Caco-2 (cell line): ENCODE results near the gene ADD1. TPM values are rescaled to one million over a fixed set of nuclear protein-coding genes. Genes with fewer than 3 reads are reported as not detected.
A peak's percentile ranks its signal among the peaks of the same experiment; 100 is the strongest.

Experiments used
- Bru-seq: library from RNA; stranded (reverse); fragments of 400-500 nt; gene quantifications from one replicate; lab custom pipeline; 2021; lab: Mats Ljungman, UMichigan
- BruChase-seq, 2 experiments: library from RNA; stranded (reverse); fragments of 400-500 nt; gene quantifications; one replicate each; lab custom pipeline; 2021; lab: Mats Ljungman, UMichigan
- BruUV-seq: library from RNA; stranded (reverse); fragments of 400-500 nt; replicated peaks from 2 replicates; lab custom pipeline; 2021; lab: Mats Ljungman, UMichigan
- CTCF ChIA-PET: fragments of 300-600 bp; sonication (Branson Sonifier 250); formaldehyde crosslinking; loops from one replicate; lab custom pipeline; 2022; ENCODE audit warnings: antibody characterized with exemption; lab: Charles Lee
- POLR2A ChIA-PET: fragments of 300-600 bp; sonication (Branson Sonifier 250); formaldehyde crosslinking; loops from one replicate; lab custom pipeline; 2022; ENCODE audit warnings: antibody characterized with exemption; lab: Charles Lee
- DNase-seq, 2 experiments: peaks; one replicate each; pipeline versions ENCODE4 v3.0.0 to v3.0.0-alpha.2; 2020 to 2022
- H3K27me3 ChIP-seq: replicated peaks from 2 replicates; pipeline ENCODE4 v1.6.0; 2011; ENCODE audit warnings: low read length; ENCODE audit not compliant: control insufficient read depth, insufficient read depth
- H3K36me3 ChIP-seq: 2 replicates; pipeline ENCODE4 v1.5.1; 2011; ENCODE audit warnings: low read length; ENCODE audit not compliant: control insufficient read depth, insufficient read depth
- H3K4me1 ChIP-seq: fragments of 250-450 bp; sonication (Bioruptor Pico); 2 replicates; pipeline ENCODE4 v1.5.1; 2020; ENCODE audit warnings: mild to moderate bottlenecking
- H3K4me3 ChIP-seq: 2 replicates; pipeline ENCODE4 v1.5.1; 2011; ENCODE audit warnings: low read depth, mild to moderate bottlenecking, control low read depth, low read length
- H3K9me3 ChIP-seq: fragments of 250-450 bp; sonication (Bioruptor Pico); 2 replicates; pipeline ENCODE4 v1.5.1; 2020; ENCODE audit warnings: mild to moderate bottlenecking, moderate library complexity
- H3K27ac Mint-ChIP-seq: one replicate; pipeline ENCODE4 v1.8.0; 2022; ENCODE audit warnings: mixed read lengths; ENCODE audit not compliant: unreplicated experiment
- H3K27me3 Mint-ChIP-seq: one replicate; pipeline ENCODE4 v1.8.0; 2022; ENCODE audit warnings: mixed read lengths; ENCODE audit not compliant: insufficient read depth, unreplicated experiment
- H3K36me3 Mint-ChIP-seq: one replicate; pipeline ENCODE4 v1.8.0; 2022; ENCODE audit warnings: mild to moderate bottlenecking, mixed read lengths; ENCODE audit not compliant: insufficient read depth, unreplicated experiment
- H3K4me1 Mint-ChIP-seq: one replicate; pipeline ENCODE4 v1.8.0; 2022; ENCODE audit warnings: low read depth, mixed read lengths; ENCODE audit not compliant: unreplicated experiment
- H3K4me3 Mint-ChIP-seq: one replicate; pipeline ENCODE4 v1.8.0; 2022; ENCODE audit warnings: mild to moderate bottlenecking, moderate library complexity, mixed read lengths; ENCODE audit not compliant: unreplicated experiment
- H3K9me3 Mint-ChIP-seq: one replicate; pipeline ENCODE4 v1.8.0; 2022; ENCODE audit warnings: mixed read lengths; ENCODE audit not compliant: unreplicated experiment
- intact Hi-C: fragments of 100-400 bp; cut with micrococcal nuclease; formaldehyde crosslinking; loops from one replicate; pipeline ENCODE4 v1.10.0; 2022; ENCODE audit not compliant: unreplicated experiment
- long read RNA-seq: library from polyadenylated mRNA; stranded (forward); transcript quantifications from one replicate; pipeline ENCODE4 v2.0.0, GENCODE V29; 2022
- total RNA-seq: library from RNA; stranded (reverse); gene quantifications from 2 replicates; pipeline ENCODE4 v1.2.3, GENCODE V29; 2022
- TF ChIP-seq, protein P1 (sequence below), 2 experiments: fragments of 200-600 bp in 1 of 2; IDR thresholded peaks; 1 replicate in 1 of 2; 2 replicates in 1 of 2; pipeline versions ENCODE4 v1.5.1 to v1.8.0; 2011 to 2022; ENCODE audit warnings: antibody characterized with exemption in 1 of 2, control low read depth in 1 of 2, inconsistent platforms in 1 of 2, low read depth in 1 of 2, low read length in 1 of 2, mild to moderate bottlenecking in 1 of 2, moderate library complexity in 1 of 2; ENCODE audit not compliant: insufficient read depth in 1 of 2, severe bottlenecking in 1 of 2, unreplicated experiment in 1 of 2

ADD1 gene, protein sequence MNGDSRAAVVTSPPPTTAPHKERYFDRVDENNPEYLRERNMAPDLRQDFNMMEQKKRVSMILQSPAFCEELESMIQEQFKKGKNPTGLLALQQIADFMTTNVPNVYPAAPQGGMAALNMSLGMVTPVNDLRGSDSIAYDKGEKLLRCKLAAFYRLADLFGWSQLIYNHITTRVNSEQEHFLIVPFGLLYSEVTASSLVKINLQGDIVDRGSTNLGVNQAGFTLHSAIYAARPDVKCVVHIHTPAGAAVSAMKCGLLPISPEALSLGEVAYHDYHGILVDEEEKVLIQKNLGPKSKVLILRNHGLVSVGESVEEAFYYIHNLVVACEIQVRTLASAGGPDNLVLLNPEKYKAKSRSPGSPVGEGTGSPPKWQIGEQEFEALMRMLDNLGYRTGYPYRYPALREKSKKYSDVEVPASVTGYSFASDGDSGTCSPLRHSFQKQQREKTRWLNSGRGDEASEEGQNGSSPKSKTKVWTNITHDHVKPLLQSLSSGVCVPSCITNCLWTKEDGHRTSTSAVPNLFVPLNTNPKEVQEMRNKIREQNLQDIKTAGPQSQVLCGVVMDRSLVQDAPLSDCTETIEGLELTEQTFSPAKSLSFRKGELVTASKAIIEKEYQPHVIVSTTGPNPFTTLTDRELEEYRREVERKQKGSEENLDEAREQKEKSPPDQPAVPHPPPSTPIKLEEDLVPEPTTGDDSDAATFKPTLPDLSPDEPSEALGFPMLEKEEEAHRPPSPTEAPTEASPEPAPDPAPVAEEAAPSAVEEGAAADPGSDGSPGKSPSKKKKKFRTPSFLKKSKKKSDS
- total RNA-seq (222 and 242 TPM in 2 replicates), Bru-seq, nascent RNA (percentile 82 among the genes with signal in this experiment), BruChase-seq, experiment 1, labeled RNA remaining after a 2-hour chase (percentile 85 among the genes with signal in this experiment), BruChase-seq, experiment 2, labeled RNA remaining after a 6-hour chase (percentile 89 among the genes with signal in this experiment)
- long read RNA-seq, full-length matches to known transcripts: 16 of 289 reads
- long read RNA-seq, partial matches to known transcripts: 59 of 289 reads
- long read RNA-seq, other reads (novel, unspliced or antisense): 214 of 289 reads

DNA sequence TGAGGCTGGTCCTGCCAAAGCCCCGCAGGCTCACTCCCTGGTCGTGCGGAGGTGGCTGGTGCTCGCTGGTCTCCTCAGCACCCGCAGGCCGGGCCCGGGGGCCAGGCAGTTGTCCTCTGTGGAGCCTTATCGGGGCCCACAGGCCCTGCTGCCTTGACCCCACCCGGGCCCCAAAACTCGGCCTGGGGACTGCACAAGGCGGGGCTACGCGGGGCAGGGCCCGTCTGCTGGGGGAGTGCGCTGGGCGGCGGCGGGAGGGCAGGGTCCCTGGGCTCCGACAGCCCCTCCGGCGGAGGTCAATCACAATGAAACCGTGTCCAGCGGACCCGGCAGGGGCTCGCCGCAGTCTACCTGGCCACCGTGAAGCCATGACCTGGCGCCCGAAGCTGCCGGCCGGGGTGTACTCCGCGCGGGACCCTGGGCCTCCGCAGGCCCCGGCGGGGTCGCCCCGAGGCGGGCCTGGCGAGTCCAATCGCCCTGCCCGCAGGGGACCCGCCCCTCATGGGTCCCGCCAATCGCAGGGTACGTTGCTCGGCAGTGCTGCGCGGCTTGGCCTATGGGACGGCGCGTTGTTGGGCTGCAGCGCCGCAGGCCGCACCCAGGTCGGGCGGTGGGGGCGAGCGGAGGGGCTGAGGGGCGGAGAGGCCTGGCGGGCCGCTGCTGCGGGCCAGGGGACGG, at the start of gene ADD1:
ADD1 (plus strand) TSS at position 582 of the 678 bp plus-strand sequence. CDS start 32,072 bp downstream, outside the sequence.
- TF ChIP-seq, protein P1, sequence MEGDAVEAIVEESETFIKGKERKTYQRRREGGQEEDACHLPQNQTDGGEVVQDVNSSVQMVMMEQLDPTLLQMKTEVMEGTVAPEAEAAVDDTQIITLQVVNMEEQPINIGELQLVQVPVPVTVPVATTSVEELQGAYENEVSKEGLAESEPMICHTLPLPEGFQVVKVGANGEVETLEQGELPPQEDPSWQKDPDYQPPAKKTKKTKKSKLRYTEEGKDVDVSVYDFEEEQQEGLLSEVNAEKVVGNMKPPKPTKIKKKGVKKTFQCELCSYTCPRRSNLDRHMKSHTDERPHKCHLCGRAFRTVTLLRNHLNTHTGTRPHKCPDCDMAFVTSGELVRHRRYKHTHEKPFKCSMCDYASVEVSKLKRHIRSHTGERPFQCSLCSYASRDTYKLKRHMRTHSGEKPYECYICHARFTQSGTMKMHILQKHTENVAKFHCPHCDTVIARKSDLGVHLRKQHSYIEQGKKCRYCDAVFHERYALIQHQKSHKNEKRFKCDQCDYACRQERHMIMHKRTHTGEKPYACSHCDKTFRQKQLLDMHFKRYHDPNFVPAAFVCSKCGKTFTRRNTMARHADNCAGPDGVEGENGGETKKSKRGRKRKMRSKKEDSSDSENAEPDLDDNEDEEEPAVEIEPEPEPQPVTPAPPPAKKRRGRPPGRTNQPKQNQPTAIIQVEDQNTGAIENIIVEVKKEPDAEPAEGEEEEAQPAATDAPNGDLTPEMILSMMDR (IDR thresholded peaks at IDR 0.05; ENCODE audit: insufficient read depth in 1 of 2, low read depth in 1 of 2, low read length in 1 of 2, severe bottlenecking in 1 of 2, unreplicated experiment in 1 of 2): no peak
- intact Hi-C loops: no loop called here
- H3K4me3 ChIP-seq: peak within 1 kb of the TSS; percentile 90
- CTCF ChIA-PET: no interaction called here
- H3K27ac Mint-ChIP-seq: peak within 1 kb of the TSS; percentile 92
- peak; percentile 90 to 98 for DNase-seq
- H3K9me3 ChIP-seq: no peaks in the 10 kb centered on the region
- H3K9me3 Mint-ChIP-seq: no peaks in the 10 kb centered on the region
- H3K4me1 ChIP-seq: peaks cover 20% of the 10 kb centered on the region
- H3K27me3 Mint-ChIP-seq: no peaks in the 10 kb centered on the region
- H3K27me3 ChIP-seq: no peaks in the 10 kb centered on the region
- peaks cover 26% of the 10 kb centered on the region for H3K36me3 Mint-ChIP-seq
- peaks cover 27% of the 10 kb centered on the region for H3K4me1 Mint-ChIP-seq
- BruUV-seq: no TSS peak
- peak within 1 kb of the TSS; percentile 90 for H3K4me3 Mint-ChIP-seq
- POLR2A ChIA-PET: interaction anchor here (1.1 kb wide), 1 partner anchor 24 kb away, joined by 3 read pairs; no protein-coding TSS in a partner anchor
- H3K36me3 ChIP-seq: no peaks in the 10 kb centered on the region

DNA sequence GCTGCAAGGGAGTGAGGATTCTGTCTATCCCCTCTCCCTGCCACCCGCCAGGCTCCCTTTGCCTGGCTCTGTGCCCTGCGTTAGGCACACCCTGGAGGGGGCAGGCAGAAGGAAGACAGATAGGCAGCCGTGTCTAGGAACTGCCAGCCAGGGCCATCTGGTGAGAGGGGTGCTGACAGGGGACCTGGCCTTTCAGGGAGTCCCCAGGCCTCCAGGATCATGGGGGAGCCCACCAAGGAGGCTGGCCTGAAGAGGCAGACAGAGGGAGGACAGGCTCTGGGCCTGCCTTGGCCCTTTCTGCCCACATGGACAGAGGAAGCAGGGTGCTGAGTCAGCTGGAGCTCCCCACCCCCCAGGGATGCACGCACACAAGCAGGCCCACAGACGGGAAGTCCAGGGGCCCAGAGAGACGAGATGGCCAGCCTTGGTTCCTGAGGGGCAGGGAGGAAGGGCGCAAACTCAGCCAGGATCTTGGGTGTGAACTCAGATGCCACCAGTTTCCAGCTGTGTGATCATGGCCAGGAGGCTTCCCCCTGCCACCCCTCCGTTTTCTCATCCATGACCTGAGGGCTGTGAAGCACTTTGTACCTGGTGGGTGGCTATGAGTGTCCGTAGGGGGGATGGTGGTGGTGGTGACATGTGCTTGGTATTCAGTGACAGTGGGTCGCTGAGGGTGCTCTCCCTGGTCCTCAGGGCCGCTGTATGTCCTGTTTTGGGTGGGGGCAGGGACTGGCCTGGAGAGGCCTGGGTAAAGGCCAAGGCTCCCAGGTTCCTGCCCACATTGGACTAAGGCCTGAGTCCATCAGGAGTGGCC, 49.0 kb upstream of the ADD1 start:
- DNase-seq: peak in 1 of 2 experiments; percentile 22
- Histone ChIP-seq H3K36me3 (no peaks in the 10 kb centered on the region), H3K27me3 (no peaks in the 10 kb centered on the region), H3K4me3 (no peak overlapping the region), H3K4me1 (peaks cover 25% of the 10 kb centered on the region), H3K9me3 (no peaks in the 10 kb centered on the region)
- no peaks in the 10 kb centered on the region for H3K27me3 Mint-ChIP-seq
- H3K36me3 Mint-ChIP-seq: peaks cover 6% of the 10 kb centered on the region
- ChIA-PET CTCF (no interaction called here), POLR2A (no interaction called here)
- no peaks in the 10 kb centered on the region for H3K9me3 Mint-ChIP-seq
- BruUV-seq: no TSS peak
- TF ChIP-seq, protein P1 (IDR thresholded peaks at IDR 0.05; ENCODE audit: insufficient read depth in 1 of 2, low read depth in 1 of 2, low read length in 1 of 2, severe bottlenecking in 1 of 2, unreplicated experiment in 1 of 2): no peak
- H3K4me1 Mint-ChIP-seq: no peaks in the 10 kb centered on the region
- peak overlapping the region; percentile 22 for H3K27ac Mint-ChIP-seq
- H3K4me3 Mint-ChIP-seq: peak overlapping the region; percentile 71
- intact Hi-C loops: no loop called here
